ENCODE results near the gene KCNMB2.
"Not testable (repeated sequence)": the region's sequence is repeated elsewhere in the genome, so short reads cannot be mapped to it uniquely, and the experiment has no call there.

The KCNMB2 gene

GRCh38 chr3:178519701-178520100 lies 16.5 kb upstream of the KCNMB2 start:
- DNase-seq (ENCODE audit: low spot score): no peak

- DNase-seq (ENCODE audit: low spot score): no peak
Measured at GRCh38 chr3:178520451-178520850, 15.8 kb upstream of the KCNMB2 start.

GRCh38 chr3:178522200-178523052 lies 13.8 kb upstream of the KCNMB2 start:
- no peak for DNase-seq (ENCODE audit: low spot score)

GRCh38 chr3:178525251-178525650 lies 11.0 kb upstream of the KCNMB2 start:
- no peak for DNase-seq (ENCODE audit: low spot score)

GRCh38 chr3:178526291-178526690 lies 9.9 kb upstream of the KCNMB2 start:
- DNase-seq (ENCODE audit: low spot score): no peak

- no peak for DNase-seq (ENCODE audit: low spot score)
Measured at GRCh38 chr3:178527981-178528380, 8.3 kb upstream of the KCNMB2 start.

GRCh38 chr3:178529606-178530225 lies 6.5 kb upstream of the KCNMB2 start:
- no peak for DNase-seq (ENCODE audit: low spot score)

GRCh38 chr3:178532476-178532875 lies 3.8 kb upstream of the KCNMB2 start:
- DNase-seq (ENCODE audit: low spot score): no peak

GRCh38 chr3:178537122-178537705 lies 978 bp downstream of the KCNMB2 start:
- DNase-seq (ENCODE audit: low spot score): no peak

GRCh38 chr3:178538056-178538455 lies 1.8 kb downstream of the KCNMB2 start:
- no peak for DNase-seq (ENCODE audit: low spot score)

- no peak for DNase-seq (ENCODE audit: low spot score)
Measured at GRCh38 chr3:178540184-178540583, 3.9 kb downstream of the KCNMB2 start.

- no peak for DNase-seq (ENCODE audit: low spot score)
Measured at GRCh38 chr3:178545337-178545736, 9.1 kb downstream of the KCNMB2 start.

GRCh38 chr3:178546079-178546478 lies 9.8 kb downstream of the KCNMB2 start:
- no peak for DNase-seq (ENCODE audit: low spot score)

- not testable (repeated sequence) for DNase-seq (ENCODE audit: low spot score)
Measured at GRCh38 chr3:178549426-178549825, 13.2 kb downstream of the KCNMB2 start.

GRCh38 chr3:178551916-178552321 lies 15.7 kb downstream of the KCNMB2 start:
- DNase-seq (ENCODE audit: low spot score): no peak

- DNase-seq (ENCODE audit: low spot score): no peak
Measured at GRCh38 chr3:178558637-178559036, 22.4 kb downstream of the KCNMB2 start.

- no peak for DNase-seq (ENCODE audit: low spot score)
Measured at GRCh38 chr3:178560759-178561158, 24.5 kb downstream of the KCNMB2 start.

GRCh38 chr3:178561239-178561638 lies 25.0 kb downstream of the KCNMB2 start:
- no peak for DNase-seq (ENCODE audit: low spot score)

- DNase-seq (ENCODE audit: low spot score): peak; percentile 8
Measured at GRCh38 chr3:178562143-178562946, 26.1 kb downstream of the KCNMB2 start.

- DNase-seq (ENCODE audit: low spot score): peak; percentile 23
Measured at GRCh38 chr3:178562947-178563232, 26.7 kb downstream of the KCNMB2 start.

GRCh38 chr3:178567611-178568010 lies 31.4 kb downstream of the KCNMB2 start:
- no peak for DNase-seq (ENCODE audit: low spot score)

GRCh38 chr3:178568155-178568731 lies 32.0 kb downstream of the KCNMB2 start:
- no peak for DNase-seq (ENCODE audit: low spot score)
